A549 (cell line): ENCODE results near the gene TRIM58.

ENCODE experiments used
- CHD4 ChIP-seq: fragments of 200-600 bp; sonication (generic); IDR thresholded peaks from 2 replicates; pipeline ENCODE4 v1.6.1; 2016; ENCODE audit warnings: antibody characterized with exemption, mild to moderate bottlenecking, borderline replicate concordance
- CTCF ChIP-seq: fragments of >200 bp; sonication (Bioruptor Twin); formaldehyde crosslinking; IDR thresholded peaks from 3 replicates; pipeline ENCODE4 v1.5.1; 2016
- ELK1 ChIP-seq: fragments of 150-350 bp; IDR thresholded peaks from 2 replicates; pipeline ENCODE4 v1.6.1; 2014; ENCODE audit warnings: low read depth, mild to moderate bottlenecking, low read length
- EP300 ChIP-seq, 2 experiments: fragments of >200 bp; sonication (Bioruptor Twin); formaldehyde crosslinking; IDR thresholded peaks; 2 replicates in 1 of 2; 3 replicates in 1 of 2; pipeline ENCODE4 v1.6.1; 2016 to 2017
- KDM5A ChIP-seq: fragments of 200-600 bp; sonication (generic); IDR thresholded peaks from 2 replicates; pipeline ENCODE4 v1.6.1; 2016; ENCODE audit warnings: antibody characterized with exemption, mild to moderate bottlenecking
- MAFK ChIP-seq: fragments of 450-650 bp; IDR thresholded peaks from 2 replicates; pipeline ENCODE4 v1.6.1; 2014; ENCODE audit not compliant: partially characterized antibody

- TF ChIP-seq CTCF, result no peak
- no peak for TF ChIP-seq KDM5A
- no peak for TF ChIP-seq EP300 (IDR thresholded peaks at IDR 0.05)
- TF ChIP-seq MAFK, result no peak
- TF ChIP-seq CHD4, result no peak
- TF ChIP-seq ELK1, result no peak
These were observed 15.2 kb upstream of the TRIM58 start, which contains the start of gene OR11L1 for GRCh38 chr1:247841796-247842195.
